HG02759 (cell line): Measurements from ENCODE around the gene GABRB1.
A peak's percentile ranks its signal among the peaks of the same experiment; 100 is the strongest.
"Not testable (repeated sequence)": the region's sequence is repeated elsewhere in the genome, so short reads cannot be mapped to it uniquely, and the experiment has no call there.

Source experiments
- ATAC-seq: cut with Tn5 transposase; IDR thresholded peaks from one replicate; pipeline ENCODE4 v1.9.1; 2021; ENCODE audit warnings: mild to moderate bottlenecking, moderate library complexity; ENCODE audit not compliant: unreplicated experiment

GABRB1 gene

DNA sequence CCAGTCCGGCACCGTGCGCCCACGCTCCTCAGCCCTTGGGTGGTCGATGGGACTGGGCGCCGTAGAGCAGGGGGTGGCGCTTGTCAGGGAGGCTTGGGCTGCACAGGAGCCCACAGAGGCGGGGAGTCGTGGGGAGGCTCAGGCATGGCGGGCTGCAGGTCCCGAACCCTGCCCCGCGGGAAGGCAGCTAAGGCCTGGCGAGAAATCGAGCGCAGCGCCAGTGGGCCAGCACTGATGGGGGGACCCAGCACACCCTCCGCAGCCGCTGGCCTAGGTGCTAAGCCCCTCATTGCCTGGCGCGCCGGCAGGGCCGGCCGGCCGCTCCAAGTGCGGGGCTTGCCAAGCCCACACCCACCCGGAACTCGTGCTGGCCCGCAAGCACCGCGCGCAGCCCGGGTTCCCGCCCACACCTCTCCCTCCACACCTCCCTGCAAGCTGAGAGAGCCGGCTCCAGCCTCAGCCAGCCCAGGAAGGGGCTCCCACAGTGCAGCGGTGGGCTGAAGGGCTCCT, 346.7 kb downstream of the GABRB1 start:
- not testable (repeated sequence) for ATAC-seq

DNA sequence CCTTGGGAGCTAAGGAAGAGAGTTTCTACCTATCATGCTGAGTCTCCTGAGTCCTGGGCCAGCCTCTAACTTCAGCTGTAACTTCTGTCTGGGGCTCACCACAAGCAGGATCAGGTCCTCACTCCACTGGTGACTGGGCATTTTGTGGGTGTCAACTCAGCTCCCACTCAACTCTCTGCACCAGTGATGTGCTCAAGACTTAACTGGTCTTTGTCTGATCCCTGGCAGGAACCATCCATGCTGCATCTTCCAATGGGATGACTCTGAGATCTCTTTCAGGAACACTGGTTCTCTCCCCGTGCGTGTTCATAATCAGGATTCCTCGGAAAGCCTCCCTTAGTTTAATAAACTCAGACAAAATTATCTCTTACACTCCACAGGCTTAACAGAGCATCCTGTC, 349.8 kb downstream of the GABRB1 start:
- ATAC-seq, result no peak

DNA sequence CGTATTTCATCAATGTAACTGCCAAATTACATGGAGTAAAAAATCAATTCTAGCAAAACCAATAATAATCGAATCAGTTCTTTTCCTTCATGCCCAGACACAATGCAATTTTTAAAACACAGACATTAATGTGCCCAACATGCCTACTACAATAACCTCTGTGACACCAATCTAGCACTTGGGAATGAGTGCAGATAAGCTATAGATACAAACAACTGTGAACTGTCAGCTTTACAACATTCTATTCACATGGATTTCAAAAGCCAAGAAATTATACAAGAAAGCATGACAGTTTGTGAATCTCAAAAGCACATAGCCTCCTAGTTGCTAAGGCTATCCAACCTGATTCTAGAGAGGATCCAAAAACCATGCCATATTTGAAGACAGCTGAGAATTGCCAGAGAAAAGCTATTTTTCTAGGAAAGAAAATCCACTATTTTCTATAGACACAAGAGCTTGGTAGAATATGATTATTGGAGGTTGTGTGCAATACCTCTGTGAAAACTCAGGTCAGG, 351.5 kb downstream of the GABRB1 start:
- ATAC-seq, result no peak

DNA sequence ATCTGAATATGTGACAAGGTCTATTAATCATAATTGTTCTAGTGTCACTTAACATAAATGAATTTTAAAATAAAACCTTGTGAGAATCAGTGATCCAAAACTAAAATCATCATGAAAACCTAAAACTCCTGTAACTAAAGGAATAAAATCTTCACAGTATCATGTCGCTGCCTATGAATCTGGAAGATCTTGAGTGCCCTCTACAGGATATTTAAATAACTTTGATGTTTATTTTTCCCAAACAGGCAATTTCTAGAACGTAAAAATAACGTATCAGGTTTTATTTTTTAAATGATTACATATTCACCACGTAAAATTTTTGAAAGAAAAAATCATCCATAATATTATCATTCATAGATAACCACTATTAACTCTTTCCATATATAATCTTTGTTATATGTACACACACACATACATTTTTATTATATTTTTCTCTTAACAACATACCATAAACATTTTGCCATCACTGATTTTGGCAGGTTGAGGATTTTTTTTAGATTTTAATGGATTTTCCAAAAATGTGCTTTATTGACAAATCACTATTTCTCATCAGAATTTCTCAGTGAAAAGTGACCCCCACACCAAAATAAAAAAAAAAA, 352.6 kb downstream of the GABRB1 start:
- ATAC-seq, result no peak

DNA sequence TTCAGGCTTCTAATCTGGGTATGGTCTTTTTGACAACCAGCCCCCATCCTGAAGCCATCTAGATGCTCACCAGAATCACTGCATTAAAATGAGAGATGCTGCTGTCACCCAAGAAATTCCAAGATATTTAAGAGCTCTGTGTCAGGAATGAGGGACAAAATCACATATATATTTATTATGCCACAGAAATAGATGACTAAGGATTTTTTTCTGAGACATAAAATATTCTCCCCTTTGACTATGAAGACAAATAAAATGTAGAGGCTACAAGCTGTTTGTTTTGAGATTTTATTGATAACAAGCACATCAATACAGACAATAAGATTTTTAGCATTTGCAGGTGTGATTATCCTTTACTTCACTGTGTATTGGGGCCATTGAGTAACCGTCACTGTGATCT, 354.8 kb downstream of the GABRB1 start:
- no peak for ATAC-seq

DNA sequence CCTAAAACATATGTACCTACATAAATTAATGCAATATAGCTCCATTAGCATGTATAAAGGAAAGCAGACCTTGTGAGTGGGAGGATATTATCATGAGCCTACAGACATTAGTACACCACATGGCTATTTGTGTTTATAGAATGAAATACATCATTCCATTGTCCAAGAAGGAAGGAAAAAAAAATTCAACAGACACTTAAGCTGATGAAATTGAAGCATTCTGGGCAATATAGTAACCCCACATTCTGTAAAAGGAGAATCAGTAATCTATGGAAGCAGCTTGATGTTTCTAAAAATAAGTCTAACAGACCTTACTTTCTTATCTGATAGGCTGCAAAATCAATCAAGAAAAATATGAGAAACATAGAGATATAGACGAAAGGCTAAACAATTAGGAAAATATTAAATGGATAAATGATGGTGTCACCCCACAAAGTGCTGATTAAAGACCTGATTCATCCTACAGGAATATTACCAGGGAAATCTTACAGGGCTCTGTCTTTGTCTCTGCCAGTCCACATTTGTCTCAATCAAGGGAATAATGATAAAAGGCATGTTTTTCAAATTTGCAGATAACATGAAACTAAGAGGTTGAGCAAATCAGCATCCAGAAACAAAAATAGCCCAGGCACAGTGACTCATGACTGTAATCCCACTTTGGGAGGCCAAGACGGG, 355.3 kb downstream of the GABRB1 start:
- no peak for ATAC-seq

DNA sequence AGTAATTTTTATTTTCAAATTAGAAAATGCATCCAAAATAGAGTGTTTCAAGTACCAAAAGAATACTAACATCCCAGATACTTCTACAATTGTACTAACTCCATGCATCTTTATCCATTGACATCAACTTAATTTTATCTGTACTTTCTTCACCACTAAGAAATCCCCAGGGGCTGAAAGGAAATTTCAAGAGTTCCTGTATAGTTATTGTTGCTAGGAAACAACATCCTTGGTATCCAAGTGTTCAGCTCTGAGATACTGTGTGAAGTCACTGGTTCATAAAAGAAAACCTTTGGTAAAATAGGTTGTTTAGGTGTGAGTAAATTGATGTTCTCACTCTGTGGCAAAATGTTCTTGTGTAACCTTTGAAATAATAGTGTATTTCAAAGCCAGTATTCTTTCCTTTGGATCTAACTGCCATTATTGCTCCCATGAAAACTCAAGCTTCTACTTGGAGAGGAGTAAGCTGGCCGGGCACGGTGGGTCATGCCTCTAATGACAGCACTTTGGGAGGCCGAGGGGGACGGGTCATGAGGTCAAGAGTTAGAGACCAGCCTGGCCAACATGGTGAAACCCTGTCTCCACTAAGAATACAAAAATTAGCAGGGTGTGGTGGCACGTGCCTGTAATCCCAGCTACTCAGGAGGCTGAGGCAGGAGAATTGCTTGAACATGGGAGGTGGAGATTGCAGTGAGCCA, 359.2 kb downstream of the GABRB1 start:
- ATAC-seq, result no peak

DNA sequence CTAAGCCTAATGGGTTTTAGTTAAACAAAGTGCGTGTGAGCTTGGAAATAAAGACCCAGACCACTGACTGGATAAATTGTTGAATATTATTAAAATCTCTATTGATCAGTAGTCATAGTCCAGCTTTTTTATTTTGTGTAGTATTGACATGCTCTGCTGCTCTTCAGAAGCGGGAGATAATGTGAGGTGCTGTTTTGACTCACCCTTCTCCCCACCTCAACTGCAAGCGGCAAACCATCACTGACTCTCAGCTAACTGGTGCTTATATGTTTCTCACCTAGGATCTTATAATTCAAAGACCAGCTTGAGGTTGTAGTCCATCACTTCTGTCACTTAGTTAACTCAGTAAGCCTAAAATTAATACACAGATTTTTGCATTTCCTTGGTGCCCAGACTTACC, 359.9 kb downstream of the GABRB1 start:
- ATAC-seq, result peak; percentile 53

DNA sequence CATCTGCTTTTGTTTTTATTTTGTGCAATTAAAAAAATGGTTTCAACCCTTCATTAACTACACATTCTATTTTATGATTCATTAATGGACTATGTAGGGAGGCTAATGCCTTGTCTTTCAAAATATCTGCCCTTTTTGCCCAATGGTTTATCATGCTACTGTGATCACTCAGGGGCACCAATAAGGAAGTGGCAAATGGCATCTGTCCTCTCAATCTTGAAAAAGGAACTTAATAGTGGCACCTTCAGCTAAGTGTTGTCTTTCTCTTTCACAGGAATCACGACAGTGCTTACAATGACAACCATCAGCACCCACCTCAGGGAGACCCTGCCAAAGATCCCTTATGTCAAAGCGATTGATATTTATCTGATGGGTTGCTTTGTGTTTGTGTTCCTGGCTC, 375.0 kb downstream of the GABRB1 start:
- ATAC-seq, result no peak

DNA sequence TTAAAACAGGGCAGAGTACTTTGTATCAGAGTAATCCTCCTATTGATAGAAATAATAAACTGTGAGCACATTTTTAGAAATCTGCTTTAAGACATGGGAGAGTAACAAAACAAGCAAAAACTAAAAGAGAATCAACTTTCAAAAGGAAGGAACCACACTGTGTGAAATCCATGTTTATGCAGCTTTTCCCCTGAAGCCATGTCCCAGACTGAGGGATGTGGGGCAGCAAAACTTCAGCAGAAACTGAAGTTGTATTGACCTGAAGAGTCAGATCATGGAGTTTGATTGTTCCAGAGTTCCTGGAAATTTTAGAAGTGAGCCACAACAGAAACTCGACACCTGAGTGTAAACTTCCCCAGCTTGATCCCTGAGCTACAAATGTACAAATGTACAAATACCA, 378.9 kb downstream of the GABRB1 start:
- ATAC-seq, result no peak

DNA sequence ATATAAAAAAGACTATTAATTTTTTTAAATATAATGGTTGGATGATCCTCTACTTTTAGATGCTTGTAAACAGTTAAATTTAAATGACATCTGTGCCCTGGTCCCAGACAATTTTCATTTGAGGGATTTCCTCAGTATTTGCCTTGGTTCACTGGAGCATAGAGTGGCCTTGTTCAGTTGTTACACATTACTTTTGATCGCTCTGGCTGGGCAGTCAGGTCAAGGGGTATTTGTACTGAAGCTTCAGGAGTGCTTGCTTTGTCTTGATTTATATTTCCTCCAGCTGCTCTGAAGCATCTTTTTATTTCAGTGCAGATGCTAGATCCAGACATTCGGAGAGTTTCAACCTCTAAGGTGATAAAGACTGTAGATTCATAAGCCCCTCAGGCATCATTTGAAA, 382.2 kb downstream of the GABRB1 start:
- ATAC-seq, result no peak

DNA sequence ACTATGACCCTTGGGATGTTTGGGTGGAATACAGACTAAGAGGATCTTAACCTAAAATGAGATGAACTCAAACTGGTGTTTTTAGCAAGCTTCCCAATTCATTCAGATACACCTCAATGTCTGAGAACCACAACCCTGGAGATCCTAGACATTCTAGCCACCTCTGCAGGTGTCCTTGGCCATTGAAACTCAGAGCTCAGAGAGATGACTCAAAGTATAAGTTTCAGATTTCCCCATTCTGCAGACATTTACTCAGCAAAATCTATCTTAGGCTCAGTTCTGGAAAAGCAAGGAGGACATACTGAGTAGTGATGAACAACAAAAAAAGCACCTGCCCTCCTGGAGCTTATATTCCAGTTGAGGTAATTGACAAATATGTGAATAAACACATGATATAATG, 384.4 kb downstream of the GABRB1 start:
- peak; percentile 66 for ATAC-seq

DNA sequence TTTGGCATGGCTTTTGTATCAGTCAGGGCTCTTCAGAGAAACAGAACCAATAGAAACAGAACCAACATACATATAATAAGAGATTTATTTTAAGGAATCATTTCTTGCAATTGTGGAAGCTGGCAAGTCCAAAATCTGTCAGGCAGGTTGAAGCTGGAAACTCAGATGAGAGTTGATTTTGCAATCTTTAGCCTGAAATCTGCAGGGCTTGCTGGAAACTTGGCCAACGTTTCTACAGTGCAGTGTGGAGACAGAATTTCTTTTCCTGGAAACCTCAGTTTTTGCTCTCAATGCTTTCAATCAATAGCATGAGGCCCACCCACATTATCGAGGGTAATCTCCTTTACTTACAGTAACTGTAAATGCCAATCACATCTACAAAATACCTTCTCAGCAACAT, 386.8 kb downstream of the GABRB1 start:
- ATAC-seq, result no peak

DNA sequence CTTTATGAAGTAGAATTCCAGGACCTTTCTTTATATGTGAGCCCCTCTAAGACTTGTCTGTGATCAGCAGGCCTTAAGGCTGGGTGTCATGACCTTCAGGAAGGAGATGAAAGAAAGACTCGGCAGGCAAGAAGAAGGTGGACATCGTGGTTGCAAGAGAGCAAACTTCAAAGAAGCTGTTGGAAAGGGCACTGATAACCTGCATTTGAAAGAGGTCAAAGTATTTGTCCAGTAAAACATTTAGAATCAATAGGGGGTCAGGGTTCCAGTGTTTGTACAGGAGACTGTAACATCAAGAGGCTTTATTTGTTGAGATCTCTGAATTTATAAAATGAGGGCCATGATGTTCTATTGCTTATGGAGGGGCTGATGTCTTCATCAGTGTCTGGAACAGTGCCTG, 387.9 kb downstream of the GABRB1 start:
- no peak for ATAC-seq

DNA sequence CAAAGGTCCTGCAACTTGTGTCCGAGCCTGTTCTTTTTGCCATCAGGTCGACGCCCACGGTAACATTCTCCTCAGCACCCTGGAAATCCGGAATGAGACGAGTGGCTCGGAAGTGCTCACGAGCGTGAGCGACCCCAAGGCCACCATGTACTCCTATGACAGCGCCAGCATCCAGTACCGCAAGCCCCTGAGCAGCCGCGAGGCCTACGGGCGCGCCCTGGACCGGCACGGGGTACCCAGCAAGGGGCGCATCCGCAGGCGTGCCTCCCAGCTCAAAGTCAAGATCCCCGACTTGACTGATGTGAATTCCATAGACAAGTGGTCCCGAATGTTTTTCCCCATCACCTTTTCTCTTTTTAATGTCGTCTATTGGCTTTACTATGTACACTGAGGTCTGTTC, 394.3 kb downstream of the GABRB1 start:
- ATAC-seq, result no peak

DNA sequence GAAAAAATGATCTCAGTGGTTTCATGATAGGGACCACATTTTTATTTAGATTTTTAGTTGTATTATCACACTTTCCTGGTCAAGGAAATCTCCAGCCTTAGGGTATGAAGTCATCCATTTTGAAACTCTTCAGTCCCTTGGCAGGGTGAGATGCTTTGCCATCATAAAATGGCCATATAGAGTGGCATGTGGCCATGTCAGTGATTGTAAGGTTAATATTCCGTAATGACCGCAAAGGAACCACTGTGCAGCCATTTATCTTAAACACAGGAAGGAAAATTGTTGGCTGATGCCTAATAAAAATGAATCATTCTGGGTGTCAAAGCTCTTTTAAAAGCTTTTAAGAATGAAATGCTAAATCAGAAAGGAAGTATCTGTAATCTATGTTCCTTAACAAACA, 396.6 kb downstream of the GABRB1 start:
- ATAC-seq, result no peak

DNA sequence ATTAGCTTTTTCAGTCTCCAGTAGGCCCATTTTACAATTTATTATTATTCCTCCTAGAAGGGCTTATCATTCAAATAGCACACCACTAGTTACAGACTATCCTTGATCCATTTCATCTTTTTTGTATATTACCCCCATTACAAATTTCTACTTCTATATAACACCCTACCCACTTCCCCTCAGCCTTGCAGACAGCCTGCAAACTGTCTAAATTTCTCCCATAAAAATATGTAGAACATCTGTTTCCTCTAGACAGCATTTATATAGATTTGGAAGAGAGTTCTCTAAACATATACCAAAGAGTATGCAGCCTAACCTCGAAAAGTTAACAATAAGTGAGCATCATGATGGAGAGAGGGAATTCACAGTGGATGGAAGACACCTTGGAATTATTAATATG, 401.4 kb downstream of the GABRB1 start:
- ATAC-seq, result no peak

DNA sequence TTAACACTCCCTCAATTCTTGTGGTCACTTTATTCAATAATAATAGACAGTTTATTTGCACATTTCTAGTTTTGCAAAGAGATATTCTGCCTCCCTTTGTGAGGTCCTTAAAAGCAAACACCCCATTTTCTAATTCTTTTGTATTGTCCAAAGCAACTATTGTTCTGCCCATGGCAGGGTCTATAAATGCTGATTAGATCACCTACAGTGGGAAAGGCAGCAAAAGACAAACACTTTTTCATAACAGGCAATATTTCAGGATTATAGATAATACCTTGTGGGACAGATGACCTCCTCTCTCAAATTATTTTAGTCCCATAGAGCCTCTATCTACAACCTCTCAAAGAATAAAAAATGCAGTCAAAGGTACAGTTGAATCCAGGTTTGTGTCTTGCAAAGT, 403.6 kb downstream of the GABRB1 start:
- ATAC-seq, result no peak

DNA sequence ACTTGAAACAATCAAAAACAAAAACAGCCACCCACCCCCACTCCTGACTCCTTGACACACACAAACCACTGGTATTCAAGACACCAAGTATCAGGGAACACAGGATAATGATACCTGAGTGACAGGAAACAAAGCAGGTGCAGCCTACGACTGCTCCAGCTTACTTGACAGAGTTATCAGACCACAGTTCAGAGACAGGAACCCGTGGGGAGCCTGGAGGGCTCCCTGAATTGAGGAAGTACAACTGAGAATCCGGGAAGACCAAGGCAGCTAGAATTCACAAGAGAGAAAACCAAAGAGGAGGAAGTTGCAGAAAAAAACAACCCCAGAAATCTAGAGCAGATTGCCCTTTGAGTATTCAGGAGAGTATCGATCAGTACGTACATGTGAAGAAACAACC, 411.6 kb downstream of the GABRB1 start:
- ATAC-seq, result peak; percentile 61

DNA sequence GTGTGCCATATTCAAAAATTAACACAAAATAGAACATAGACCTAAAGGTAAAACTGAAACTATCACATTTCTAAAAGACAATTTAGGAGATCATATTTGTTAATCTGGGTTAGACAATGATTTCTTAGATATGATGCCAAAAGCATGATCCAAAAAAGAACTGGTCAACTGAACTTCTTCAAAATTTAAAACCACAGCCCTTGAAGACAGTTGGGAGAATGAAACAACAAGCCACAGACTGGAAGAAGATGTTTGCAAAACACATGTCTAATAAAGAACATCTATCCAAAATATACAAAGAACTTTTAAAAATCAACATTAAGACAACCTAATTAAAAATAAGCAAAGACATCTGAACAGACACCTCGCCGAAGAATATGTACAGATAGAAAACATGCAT, 412.7 kb downstream of the GABRB1 start:
- no peak for ATAC-seq

DNA sequence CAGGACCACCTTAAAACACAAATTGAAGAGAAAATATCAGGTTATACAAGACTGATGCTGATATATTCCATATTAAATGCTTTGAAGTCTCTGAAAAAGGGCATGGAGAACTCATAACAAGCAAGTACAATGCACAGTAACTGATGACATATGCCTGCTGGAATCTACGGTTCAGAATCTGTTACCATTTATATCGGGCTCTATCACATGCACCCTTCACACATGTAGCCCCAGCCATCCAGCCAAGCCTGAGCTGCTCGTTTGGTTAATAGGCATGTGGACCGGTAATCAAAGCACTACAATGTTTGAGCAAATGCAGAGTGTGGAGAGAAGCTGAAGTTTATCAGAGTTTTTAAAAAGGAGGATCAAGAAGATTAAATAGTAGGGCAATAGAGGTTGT, 420.3 kb downstream of the GABRB1 start:
- no peak for ATAC-seq

DNA sequence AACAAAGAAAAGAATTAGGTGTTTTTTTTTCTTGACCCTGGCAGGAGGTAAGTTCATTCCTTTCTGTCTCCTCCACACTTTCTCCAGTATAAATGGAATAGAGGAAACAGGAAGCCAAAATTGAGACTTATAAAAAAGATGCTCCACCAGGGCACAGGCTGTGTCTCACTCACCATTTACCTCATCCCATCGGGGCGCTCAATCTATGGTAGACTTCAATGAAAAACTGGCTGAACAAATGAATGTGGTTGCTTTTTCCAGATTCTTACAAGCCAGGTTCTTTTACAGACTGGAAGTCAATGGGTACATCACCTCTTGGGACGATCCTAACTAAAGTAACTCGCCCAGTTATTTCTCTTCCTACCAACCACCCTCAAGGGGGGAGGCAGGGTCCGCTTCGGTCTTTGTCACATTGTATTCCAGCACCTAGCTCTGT, 431.4 kb downstream of the GABRB1 start:
- peak; percentile 32 for ATAC-seq
